SJCRH30 (cell line): Measurements from ENCODE around the gene DNAJC22. TPM values are rescaled to one million over a fixed set of nuclear protein-coding genes. Genes with fewer than 3 reads are reported as not detected.

Experiments used
- total RNA-seq: library from RNA; depleted of rRNA; stranded (reverse); fragments of >200 nt; shearing (Covaris generic); gene quantifications from 2 replicates; pipeline ENCODE4 v1.2.3, GENCODE V29; 2014; rRNA removed

The DNAJC22 gene
- total RNA-seq, 1 experiment from 2014 or later = 11.9 TPM

Other genes starting within 250 kb of the DNAJC22 start
- 17.8 and 28.9 TPM in 2 replicates for gene LMBR1L, start 236.0 kb upstream of the DNAJC22 start, total RNA-seq
- 5,262 and 5,317 TPM in 2 replicates for gene TUBA1B, start 215.5 kb upstream of the DNAJC22 start, total RNA-seq
- gene TUBA1A, start 157.8 kb upstream of the DNAJC22 start, total RNA-seq = 481 and 482 TPM in 2 replicates
- 396 and 398 TPM in 2 replicates for gene TUBA1C, start 81.8 kb upstream of the DNAJC22 start, total RNA-seq
- 1.7 and 3.9 TPM in 2 replicates for gene PRPH, start 51.7 kb upstream of the DNAJC22 start, total RNA-seq
- 79.4 and 87.0 TPM in 2 replicates for gene TROAP, start 23.6 kb upstream of the DNAJC22 start, total RNA-seq
- gene C1QL4, start 9.7 kb upstream of the DNAJC22 start, total RNA-seq = 1.7 and 2.1 TPM in 2 replicates
- 67.6 and 72.6 TPM in 2 replicates for gene SPATS2, start 20.6 kb downstream of the DNAJC22 start, total RNA-seq
- gene KCNH3, start 192.1 kb downstream of the DNAJC22 start, total RNA-seq = 0.03 and 0.12 TPM in 2 replicates
- gene MCRS1, start 221.3 kb downstream of the DNAJC22 start, total RNA-seq = 55.9 and 57.0 TPM in 2 replicates